Neuronal stem cell (in vitro differentiated cells): Measurements from ENCODE around the gene MUSK.

Experiments used
- DNase-seq: peaks from one replicate; pipeline ENCODE4 v3.0.0-alpha.2; 2013; ENCODE audit warnings: low spot score
- H2AFZ ChIP-seq: one replicate; pipeline ENCODE4 v1.6.1; 2013; ENCODE audit warnings: mild to moderate bottlenecking, low read length, inconsistent platforms
- H2AK5ac ChIP-seq: 2 replicates; pipeline ENCODE4 v1.6.1; 2013; ENCODE audit warnings: low read depth, mild to moderate bottlenecking, inconsistent platforms, low read length, moderate library complexity, mixed read lengths
- H2BK120ac ChIP-seq: 2 replicates; pipeline ENCODE4 v1.6.1; 2013; ENCODE audit warnings: low read depth, mild to moderate bottlenecking, inconsistent platforms, low read length, moderate library complexity, mixed read lengths
- H2BK12ac ChIP-seq: one replicate; pipeline ENCODE4 v1.6.1; 2013; ENCODE audit warnings: low read length, inconsistent platforms
- H2BK15ac ChIP-seq: 2 replicates; pipeline ENCODE4 v1.6.1; 2013; ENCODE audit warnings: mild to moderate bottlenecking, low read length, inconsistent platforms, mixed read lengths
- H2BK5ac ChIP-seq: one replicate; pipeline ENCODE4 v1.6.1; 2013; ENCODE audit warnings: inconsistent platforms, mild to moderate bottlenecking, low read length, moderate library complexity
- H3K14ac ChIP-seq: one replicate; pipeline ENCODE4 v1.6.1; 2013; ENCODE audit warnings: low read length, inconsistent platforms
- H3K18ac ChIP-seq: 2 replicates; pipeline ENCODE4 v1.6.1; 2013; ENCODE audit warnings: low read length, inconsistent platforms
- H3K23ac ChIP-seq: 2 replicates; pipeline ENCODE4 v1.6.1; 2013; ENCODE audit warnings: low read depth, mild to moderate bottlenecking, mixed read lengths, low read length, inconsistent platforms; ENCODE audit not compliant: poor library complexity
- H3K27ac ChIP-seq: replicated peaks from 3 replicates; pipeline ENCODE4 v1.5.1; 2013; ENCODE audit warnings: low read length, inconsistent platforms
- H3K27me3 ChIP-seq, 3 experiments: 2 replicates each; pipeline ENCODE4 v1.6.1; 2013; ENCODE audit warnings: low read length in 3 of 3, mild to moderate bottlenecking in 2 of 3, inconsistent platforms in 1 of 3, low read depth in 1 of 3, mixed read lengths in 1 of 3, moderate library complexity in 1 of 3; ENCODE audit not compliant: control insufficient read depth in 3 of 3, insufficient read depth in 3 of 3
- H3K36me3 ChIP-seq, 2 donors: replicated peaks in 1 of 2; 2 replicates each; pipeline ENCODE4 v1.6.1; 2013; ENCODE audit warnings: low read length in 2 of 2; ENCODE audit not compliant: control insufficient read depth in 2 of 2, insufficient read depth in 2 of 2
- H3K4ac ChIP-seq: 2 replicates; pipeline ENCODE4 v1.6.1; 2013; ENCODE audit warnings: inconsistent platforms, mild to moderate bottlenecking, low read length, moderate library complexity
- H3K4me1 ChIP-seq, 2 donors: 1 replicate in 1 of 2; 2 replicates in 1 of 2; pipeline ENCODE4 v1.6.1; 2013; ENCODE audit warnings: low read length in 2 of 2, low read depth in 1 of 2; ENCODE audit not compliant: control insufficient read depth in 2 of 2, insufficient read depth in 1 of 2
- H3K4me2 ChIP-seq: one replicate; pipeline ENCODE4 v1.6.1; 2013; ENCODE audit warnings: mild to moderate bottlenecking, low read length, inconsistent platforms; ENCODE audit not compliant: insufficient read depth, poor library complexity, severe bottlenecking
- H3K4me3 ChIP-seq, 2 donors: 2 replicates each; pipeline ENCODE4 v1.5.1; 2013; ENCODE audit warnings: low read length in 2 of 2, mild to moderate bottlenecking in 2 of 2, inconsistent platforms in 1 of 2, moderate library complexity in 1 of 2
- H3K79me1 ChIP-seq: one replicate; pipeline ENCODE4 v1.6.1; 2013; ENCODE audit warnings: low read depth, mild to moderate bottlenecking, inconsistent platforms, low read length, moderate library complexity
- H3K9ac ChIP-seq: one replicate; pipeline ENCODE4 v1.6.1; 2013; ENCODE audit warnings: mild to moderate bottlenecking, low read depth, low read length, inconsistent platforms; ENCODE audit not compliant: poor library complexity
- H3K9me3 ChIP-seq, 2 donors: replicated peaks in 1 of 2; 2 replicates each; pipeline versions ENCODE3 to v1.6.1; 2013; ENCODE audit warnings: low read length in 2 of 2, mild to moderate bottlenecking in 2 of 2, inconsistent platforms in 1 of 2, low read depth in 1 of 2, mixed read lengths in 1 of 2, moderate library complexity in 1 of 2; ENCODE audit not compliant: control insufficient read depth in 2 of 2, insufficient read depth in 1 of 2
- H4K8ac ChIP-seq: one replicate; pipeline ENCODE4 v1.6.1; 2013; ENCODE audit warnings: low read depth, mild to moderate bottlenecking, inconsistent platforms, low read length, moderate library complexity
- H4K91ac ChIP-seq: one replicate; pipeline ENCODE4 v1.6.1; 2013; ENCODE audit warnings: low read length, low read depth, mild to moderate bottlenecking, inconsistent platforms; ENCODE audit not compliant: poor library complexity
- WGBS, 2 donors: extraction: QIAGEN DNeasy Blood & Tissue Kit; methylation state at CpG; one replicate each; pipeline ENCODE4 v1.1.7; 2013; ENCODE audit warnings: missing lambda C conversion rate in 2 of 2, mixed read lengths in 1 of 2; ENCODE audit not compliant: insufficient read length in 2 of 2, insufficient replicate concordance in 1 of 2; ENCODE audit errors: extremely low coverage in 2 of 2; 5-methylcytosine and 5-hydroxymethylcytosine counted together

MUSK gene

DNA sequence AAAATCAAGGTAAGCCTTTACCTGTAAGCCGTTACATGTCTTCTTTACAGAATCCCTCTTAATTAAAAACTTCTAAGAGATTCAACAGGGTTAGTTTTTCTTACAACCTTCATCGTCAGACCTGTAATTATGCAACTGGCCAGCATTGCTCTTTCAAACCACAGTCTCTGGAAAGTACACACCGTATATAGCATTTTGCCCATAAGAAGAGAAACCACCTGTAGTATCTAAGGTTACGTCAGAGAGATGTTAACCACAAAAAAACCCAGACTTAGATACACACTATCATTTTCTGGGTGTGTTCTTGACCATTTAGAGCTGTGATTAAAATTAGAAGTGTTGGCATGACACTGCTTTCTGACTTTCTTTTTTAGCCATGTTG, 140.0 kb downstream of the MUSK start:
- no peaks in the 10 kb centered on the region for H3K36me3 ChIP-seq
- no peak overlapping the region for H2AFZ ChIP-seq
- H2BK5ac ChIP-seq = no peak overlapping the region
- H3K79me1 ChIP-seq = no peaks in the 10 kb centered on the region
- no peak overlapping the region for H3K14ac ChIP-seq
- H3K27ac ChIP-seq = no peak overlapping the region
- H2BK15ac ChIP-seq = no peak overlapping the region
- no peak overlapping the region for H3K23ac ChIP-seq
- H2BK120ac ChIP-seq = no peak overlapping the region
- no peaks in the 10 kb centered on the region for H3K27me3 ChIP-seq
- no CpG with 5 or more reads among the region's 4 CpGs for WGBS, 2 donors
- H4K91ac ChIP-seq = no peak overlapping the region
- H3K4me3 ChIP-seq = no peak overlapping the region
- no peak overlapping the region for H3K4ac ChIP-seq
- no peak overlapping the region for H3K18ac ChIP-seq
- H3K4me1 ChIP-seq = no peaks in the 10 kb centered on the region
- no peak overlapping the region for H3K9ac ChIP-seq
- no peak overlapping the region for H4K8ac ChIP-seq
- no peak overlapping the region for H3K4me2 ChIP-seq
- no peak overlapping the region for H2AK5ac ChIP-seq
- no peak overlapping the region for H2BK12ac ChIP-seq
- no peak for DNase-seq
- H3K9me3 ChIP-seq = no peaks in the 10 kb centered on the region

- Histone ChIP-seq H3K4me1 (no peaks in the 10 kb centered on the region), H3K4me2 (no peak overlapping the region), H4K8ac (no peak overlapping the region), H2BK15ac (no peak overlapping the region), H3K23ac (no peak overlapping the region), H3K27me3 (no peaks in the 10 kb centered on the region), H3K9ac (no peak overlapping the region), H3K4me3 (no peak overlapping the region), H2BK12ac (no peak overlapping the region), H3K27ac (no peak overlapping the region), H3K4ac (no peak overlapping the region), H2AFZ (no peak overlapping the region), H3K14ac (no peak overlapping the region), H2AK5ac (no peak overlapping the region), H3K79me1 (no peaks in the 10 kb centered on the region), H3K9me3 (no peaks in the 10 kb centered on the region), H2BK120ac (no peak overlapping the region), H2BK5ac (no peak overlapping the region), H4K91ac (no peak overlapping the region), H3K36me3 (no peaks in the 10 kb centered on the region), H3K18ac (no peak overlapping the region)
- DNase-seq = no peak
- no CpG with 5 or more reads among the region's 3 CpGs for WGBS, 2 donors
Measured at GRCh38 chr9:110809038-110809595, 140.5 kb downstream of the MUSK start.

GRCh38 chr9:110810262-110810976, 141.8 kb downstream of the MUSK start:
- Histone ChIP-seq H3K27me3 (no peaks in the 10 kb centered on the region), H2BK5ac (no peak overlapping the region), H2BK12ac (no peak overlapping the region), H3K4me3 (no peak overlapping the region), H3K18ac (no peak overlapping the region), H3K36me3 (no peaks in the 10 kb centered on the region), H3K23ac (no peak overlapping the region), H2AK5ac (no peak overlapping the region), H3K79me1 (no peaks in the 10 kb centered on the region), H3K9ac (no peak overlapping the region), H3K14ac (no peak overlapping the region), H2BK120ac (no peak overlapping the region), H3K4ac (no peak overlapping the region), H3K4me2 (no peak overlapping the region), H4K91ac (no peak overlapping the region), H2AFZ (no peak overlapping the region), H3K9me3 (no peaks in the 10 kb centered on the region), H3K27ac (no peak overlapping the region), H3K4me1 (no peaks in the 10 kb centered on the region), H2BK15ac (no peak overlapping the region), H4K8ac (no peak overlapping the region)
- DNase-seq = no peak
- WGBS, 2 donors = no CpG with 5 or more reads among the region's 1 CpG

- no peaks in the 10 kb centered on the region for H3K4me1 ChIP-seq
Measured at GRCh38 chr9:110812886-110813285, 144.3 kb downstream of the MUSK start.

More at GRCh38 chr9:110812886-110813285, 144.3 kb downstream of the MUSK start:
- Histone ChIP-seq H2BK5ac (no peak overlapping the region), H3K27me3 (no peaks in the 10 kb centered on the region), H2BK15ac (no peak overlapping the region), H3K4me3 (no peak overlapping the region), H4K8ac (no peak overlapping the region), H3K23ac (no peak overlapping the region), H3K14ac (no peak overlapping the region), H3K79me1 (no peaks in the 10 kb centered on the region), H2BK12ac (no peak overlapping the region), H3K4me2 (no peak overlapping the region), H2BK120ac (no peak overlapping the region), H3K27ac (no peak overlapping the region), H3K9me3 (no peaks in the 10 kb centered on the region), H3K36me3 (no peaks in the 10 kb centered on the region), H3K18ac (no peak overlapping the region), H2AK5ac (no peak overlapping the region), H3K9ac (no peak overlapping the region), H3K4ac (no peak overlapping the region), H2AFZ (no peak overlapping the region), H4K91ac (no peak overlapping the region)
- WGBS, 2 donors = no CpG with 5 or more reads among the region's 3 CpGs
- DNase-seq = no peak
